Stimulated activated CD4-positive, alpha-beta T cell treated with anti-CD3 and anti-CD28 coated beads, TNF-alpha, amount 100 ng/mL, for 24 hours (primary cell): ENCODE data around the gene SMIM1.
A peak's percentile ranks its signal among the peaks of the same experiment; 100 is the strongest.

Source experiments
- DNase-seq, 3 experiments: peaks; one replicate each; pipeline ENCODE4 v3.0.0-alpha.2; 2020; ENCODE audit warnings: low read depth in 3 of 3

Gene SMIM1

GRCh38 chr1:3772715-3773571 is at the start of gene SMIM1:
Gene SMIM1, plus strand, starts transcription at chr1:3772749. Its CDS starts 2,625 bp downstream, at chr1:3775374.
- DNase-seq = no peak

GRCh38 chr1:3722846-3723245 is 49.7 kb upstream of the SMIM1 start:
- no peak for DNase-seq

- DNase-seq = peak; percentile 59 to 74 (median 62)
Observed at GRCh38 chr1:3724416-3725030, 48.0 kb upstream of the SMIM1 start.

- no peak for DNase-seq
Observed at GRCh38 chr1:3725366-3725765, 47.2 kb upstream of the SMIM1 start.

GRCh38 chr1:3727042-3727824 is 45.3 kb upstream of the SMIM1 start:
- no peak for DNase-seq

GRCh38 chr1:3727825-3728776 is 44.4 kb upstream of the SMIM1 start:
- DNase-seq = no peak

- no peak for DNase-seq
Observed at GRCh38 chr1:3729594-3730542, 42.7 kb upstream of the SMIM1 start.

GRCh38 chr1:3730543-3731247 is 41.9 kb upstream of the SMIM1 start:
- no peak for DNase-seq

GRCh38 chr1:3731583-3732433 is 40.7 kb upstream of the SMIM1 start:
- DNase-seq = no peak

GRCh38 chr1:3732434-3733093 is 40.0 kb upstream of the SMIM1 start:
- no peak for DNase-seq

GRCh38 chr1:3733094-3733882 is 39.3 kb upstream of the SMIM1 start:
- DNase-seq = no peak

GRCh38 chr1:3733883-3734589 is 38.5 kb upstream of the SMIM1 start:
- DNase-seq = no peak

GRCh38 chr1:3734602-3735001 is 37.9 kb upstream of the SMIM1 start:
- DNase-seq = no peak

GRCh38 chr1:3735027-3735681 is 37.4 kb upstream of the SMIM1 start:
- no peak for DNase-seq

GRCh38 chr1:3735688-3736087 is 36.9 kb upstream of the SMIM1 start:
- DNase-seq = no peak

GRCh38 chr1:3736131-3736561 is 36.4 kb upstream of the SMIM1 start:
- DNase-seq = no peak
